Measurements from ENCODE around the gene TNS1. TPM values are rescaled to one million over a fixed set of nuclear protein-coding genes. Genes with fewer than 3 reads are reported as not detected.
"Not testable (repeated sequence)": the region's sequence is repeated elsewhere in the genome, so short reads cannot be mapped to it uniquely, and the experiment has no call there.

Gene TNS1
- polyA plus RNA-seq, 6 donors from 2014 or later = 0.05 to 0.57 (median 0.35) TPM; not detected in 2

GRCh38 chr2:218018842-218019125 lies 16.0 kb upstream of the TNS1 start:
- H3K9me3 Mint-ChIP-seq; H3K36me3 Mint-ChIP-seq; H3K27me3 Mint-ChIP-seq; ATAC-seq (ENCODE audit: low read depth in 2 of 2); DNase-seq; H3K4me3 Mint-ChIP-seq: not testable (repeated sequence)
- H3K4me1 Mint-ChIP-seq = peaks cover 7 to 25% (median 21%) of the 10 kb centered on the region in 3 donors
- H3K27ac Mint-ChIP-seq = peak overlapping the region in 2 of 6 donors; percentile 52 to 61

- H3K27me3 Mint-ChIP-seq = peaks cover 0 to 18% (median 14%) of the 10 kb centered on the region in 3 donors
- no peak for DNase-seq
- no peak for ATAC-seq (ENCODE audit: low read depth in 2 of 2)
- peaks cover 7 to 25% (median 21%) of the 10 kb centered on the region in 3 donors for H3K4me1 Mint-ChIP-seq
- H3K9me3 Mint-ChIP-seq = peaks cover 0 to 1% (median 0%) of the 10 kb centered on the region in 7 donors
- no peaks in the 10 kb centered on the region for H3K36me3 Mint-ChIP-seq
- peak overlapping the region in 1 of 8 donors; percentile 25 for H3K4me3 Mint-ChIP-seq
- peak overlapping the region in 3 of 6 donors; percentile 44 to 81 (median 59) for H3K27ac Mint-ChIP-seq
These were observed 14.6 kb upstream of the TNS1 start for GRCh38 chr2:218017211-218018053.

GRCh38 chr2:218016810-218017209 lies 14.0 kb upstream of the TNS1 start:
- H3K27ac Mint-ChIP-seq = peak overlapping the region in 1 of 6 donors; percentile 83

GRCh38 chr2:218015586-218016521 lies 13.1 kb upstream of the TNS1 start:
- Mint-ChIP-seq H3K27ac (no peak overlapping the region), H3K36me3 (no peaks in the 10 kb centered on the region), H3K4me1 (peaks cover 19 to 29% (median 23%) of the 10 kb centered on the region in 3 donors), H3K9me3 (peaks cover 0 to 1% (median 0%) of the 10 kb centered on the region in 7 donors), H3K4me3 (no peak overlapping the region), H3K27me3 (peaks cover 10 to 34% (median 30%) of the 10 kb centered on the region in 3 donors)
- ATAC-seq (ENCODE audit: low read depth in 2 of 2) (no peak), DNase-seq (no peak)

More at GRCh38 chr2:218016810-218017209, 14.0 kb upstream of the TNS1 start:
- peaks cover 9 to 25% (median 21%) of the 10 kb centered on the region in 3 donors for H3K4me1 Mint-ChIP-seq
- H3K9me3 Mint-ChIP-seq = peaks cover 0 to 1% (median 0%) of the 10 kb centered on the region in 7 donors
- peaks cover 6 to 25% (median 20%) of the 10 kb centered on the region in 3 donors for H3K27me3 Mint-ChIP-seq
- no peak for DNase-seq
- no peak for ATAC-seq (ENCODE audit: low read depth in 2 of 2)
- no peak overlapping the region for H3K4me3 Mint-ChIP-seq
- no peaks in the 10 kb centered on the region for H3K36me3 Mint-ChIP-seq

GRCh38 chr2:218014706-218015585 lies 12.2 kb upstream of the TNS1 start:
- peak overlapping the region in 1 of 8 donors; percentile 14 for H3K4me3 Mint-ChIP-seq
- ATAC-seq (ENCODE audit: low read depth in 2 of 2) = no peak
- H3K36me3 Mint-ChIP-seq = no peaks in the 10 kb centered on the region

GRCh38 chr2:218013289-218013688 lies 10.5 kb upstream of the TNS1 start:
- DNase-seq = no peak
- H3K36me3 Mint-ChIP-seq = no peaks in the 10 kb centered on the region
- peaks cover 20 to 22% (median 21%) of the 10 kb centered on the region in 3 donors for H3K4me1 Mint-ChIP-seq
- H3K27ac Mint-ChIP-seq = no peak overlapping the region
- no peak for ATAC-seq (ENCODE audit: low read depth in 2 of 2)
- peak overlapping the region in 1 of 8 donors; percentile 29 for H3K4me3 Mint-ChIP-seq
- H3K27me3 Mint-ChIP-seq = peaks cover 19 to 53% (median 50%) of the 10 kb centered on the region in 3 donors
- H3K9me3 Mint-ChIP-seq = no peaks in the 10 kb centered on the region

More at GRCh38 chr2:218014706-218015585, 12.2 kb upstream of the TNS1 start:
- H3K27ac Mint-ChIP-seq = no peak overlapping the region
- peaks cover 10 to 38% (median 34%) of the 10 kb centered on the region in 3 donors for H3K27me3 Mint-ChIP-seq
- no peak for DNase-seq
- H3K4me1 Mint-ChIP-seq = peaks cover 22 to 32% (median 22%) of the 10 kb centered on the region in 3 donors
- H3K9me3 Mint-ChIP-seq = peaks cover 0 to 1% (median 0%) of the 10 kb centered on the region in 7 donors

- H3K36me3 Mint-ChIP-seq = no peaks in the 10 kb centered on the region
- peaks cover 19 to 57% (median 55%) of the 10 kb centered on the region in 3 donors for H3K27me3 Mint-ChIP-seq
- peaks cover 13 to 21% (median 18%) of the 10 kb centered on the region in 3 donors for H3K4me1 Mint-ChIP-seq
- no peak overlapping the region for H3K4me3 Mint-ChIP-seq
- DNase-seq (no peak), ATAC-seq (ENCODE audit: low read depth in 2 of 2) (no peak)
- H3K27ac Mint-ChIP-seq = no peak overlapping the region
- no peaks in the 10 kb centered on the region for H3K9me3 Mint-ChIP-seq
These were observed 9.5 kb upstream of the TNS1 start for GRCh38 chr2:218012284-218012683.

- Mint-ChIP-seq H3K4me1 (peaks cover 13 to 21% (median 17%) of the 10 kb centered on the region in 3 donors), H3K36me3 (no peaks in the 10 kb centered on the region), H3K27me3 (peaks cover 23 to 57% (median 55%) of the 10 kb centered on the region in 3 donors), H3K9me3 (no peaks in the 10 kb centered on the region), H3K4me3 (peak overlapping the region in 2 of 8 donors; percentile 2 to 13), H3K27ac (no peak overlapping the region)
- ATAC-seq (ENCODE audit: low read depth in 2 of 2) = no peak
- DNase-seq = no peak
These were observed 8.9 kb upstream of the TNS1 start for GRCh38 chr2:218011653-218012040.

- no peaks in the 10 kb centered on the region for H3K36me3 Mint-ChIP-seq
- H3K27ac Mint-ChIP-seq = no peak overlapping the region
- ATAC-seq (ENCODE audit: low read depth in 2 of 2) (no peak), DNase-seq (no peak)
- peaks cover 13 to 21% (median 14%) of the 10 kb centered on the region in 3 donors for H3K4me1 Mint-ChIP-seq
- H3K9me3 Mint-ChIP-seq = no peaks in the 10 kb centered on the region
- H3K4me3 Mint-ChIP-seq = peak overlapping the region; percentile 50 to 88 (median 78)
- peaks cover 23 to 57% (median 55%) of the 10 kb centered on the region in 3 donors for H3K27me3 Mint-ChIP-seq
These were observed 8.3 kb upstream of the TNS1 start for GRCh38 chr2:218010984-218011652.

GRCh38 chr2:218010140-218010983 lies 7.6 kb upstream of the TNS1 start:
- Mint-ChIP-seq H3K4me3 (peak overlapping the region; percentile 53 to 88 (median 78)), H3K9me3 (no peaks in the 10 kb centered on the region), H3K27ac (no peak overlapping the region), H3K4me1 (peaks cover 10 to 21% (median 13%) of the 10 kb centered on the region in 3 donors), H3K27me3 (peaks cover 23 to 57% (median 55%) of the 10 kb centered on the region in 3 donors), H3K36me3 (no peaks in the 10 kb centered on the region)
- DNase-seq = peak; percentile 12
- ATAC-seq (ENCODE audit: low read depth in 2 of 2) = peak; percentile 67 to 73

- Mint-ChIP-seq H3K27me3 (peaks cover 23 to 57% (median 55%) of the 10 kb centered on the region in 3 donors), H3K36me3 (no peaks in the 10 kb centered on the region), H3K4me3 (peak overlapping the region in 6 of 8 donors; percentile 53 to 78 (median 76)), H3K9me3 (no peaks in the 10 kb centered on the region), H3K4me1 (peaks cover 10 to 21% (median 13%) of the 10 kb centered on the region in 3 donors), H3K27ac (no peak overlapping the region)
- DNase-seq (no peak), ATAC-seq (ENCODE audit: low read depth in 2 of 2) (no peak)
These were observed 7.0 kb upstream of the TNS1 start for GRCh38 chr2:218009765-218010139.

All from naive B cell (primary cell).